Choroid plexus epithelial cell (primary cell): ENCODE measurements around the gene SLC36A2.

Experiments used
- DNase-seq: peaks from one replicate; pipeline ENCODE4 v3.0.0-alpha.2; 2010; ENCODE audit warnings: low read depth
- H3K4me3 ChIP-seq: 2 replicates; pipeline ENCODE4 v1.5.1; 2011; ENCODE audit warnings: low read depth, mild to moderate bottlenecking, control low read depth, low read length, moderate library complexity
- CTCF ChIP-seq: conservative IDR thresholded peaks from 2 replicates; pipeline ENCODE4 v1.5.1; 2011; ENCODE audit warnings: low read depth, mild to moderate bottlenecking, control low read depth, inconsistent platforms, low read length, moderate library complexity

SLC36A2 gene

GRCh38 chr5:151347369-151347768, at the start of gene SLC36A2:
TSS of gene SLC36A2 (minus strand) at chr5:151347559. CDS start at chr5:151347460, 99 bp downstream.
- no peak for DNase-seq
- no peak for TF ChIP-seq CTCF
- H3K4me3 ChIP-seq = no peak within 1 kb of the TSS

- H3K4me3 ChIP-seq = no peak overlapping the region
- no peak for DNase-seq
- no peak for TF ChIP-seq CTCF
Observed at GRCh38 chr5:151388960-151389359, 41.6 kb upstream of the SLC36A2 start.

- TF ChIP-seq CTCF = no peak
- peak; percentile 10 for DNase-seq
- H3K4me3 ChIP-seq = no peak overlapping the region
Observed at GRCh38 chr5:151384106-151384505, 36.7 kb upstream of the SLC36A2 start.

GRCh38 chr5:151383011-151383410, 35.7 kb upstream of the SLC36A2 start:
- no peak for TF ChIP-seq CTCF
- no peak for DNase-seq
- no peak overlapping the region for H3K4me3 ChIP-seq

- no peak overlapping the region for H3K4me3 ChIP-seq
- no peak for DNase-seq
- no peak for TF ChIP-seq CTCF
Observed at GRCh38 chr5:151382576-151382975, 35.2 kb upstream of the SLC36A2 start.

- no peak overlapping the region for H3K4me3 ChIP-seq
- DNase-seq = no peak
- TF ChIP-seq CTCF = no peak
Observed at GRCh38 chr5:151381899-151382298, 34.5 kb upstream of the SLC36A2 start.

- DNase-seq = no peak
- H3K4me3 ChIP-seq = no peak overlapping the region
- TF ChIP-seq CTCF = no peak
Observed at GRCh38 chr5:151378616-151379015, 31.3 kb upstream of the SLC36A2 start.
